Measurements from ENCODE around the gene SRD5A1.
"Not testable (repeated sequence)": the region's sequence is repeated elsewhere in the genome, so short reads cannot be mapped to it uniquely, and the experiment has no call there.

SRD5A1 gene

GRCh38 chr5:6645571-6646362, 12.5 kb downstream of the SRD5A1 start:
- not testable (repeated sequence) for DNase-seq (ENCODE audit: low spot score)

- no peak for DNase-seq (ENCODE audit: low spot score)
Measured at GRCh38 chr5:6649186-6649585, 15.9 kb downstream of the SRD5A1 start.

GRCh38 chr5:6649681-6650080, 16.4 kb downstream of the SRD5A1 start:
- DNase-seq (ENCODE audit: low spot score): no peak

GRCh38 chr5:6652025-6652424, 18.8 kb downstream of the SRD5A1 start:
- no peak for DNase-seq (ENCODE audit: low spot score)

GRCh38 chr5:6655432-6655831, 22.2 kb downstream of the SRD5A1 start:
- no peak for DNase-seq (ENCODE audit: low spot score)

GRCh38 chr5:6656680-6657079, 23.4 kb downstream of the SRD5A1 start:
- no peak for DNase-seq (ENCODE audit: low spot score)

- no peak for DNase-seq (ENCODE audit: low spot score)
Measured at GRCh38 chr5:6659941-6660684, 26.9 kb downstream of the SRD5A1 start.

GRCh38 chr5:6660688-6661087, 27.4 kb downstream of the SRD5A1 start:
- DNase-seq (ENCODE audit: low spot score): no peak

- DNase-seq (ENCODE audit: low spot score): no peak
Measured at GRCh38 chr5:6666762-6667161, 33.5 kb downstream of the SRD5A1 start.

GRCh38 chr5:6667648-6668047, 34.4 kb downstream of the SRD5A1 start:
- no peak for DNase-seq (ENCODE audit: low spot score)

- not testable (repeated sequence) for DNase-seq (ENCODE audit: low spot score)
Measured at GRCh38 chr5:6668717-6669116, 35.5 kb downstream of the SRD5A1 start.

- DNase-seq (ENCODE audit: low spot score): no peak
Measured at GRCh38 chr5:6673031-6673430, 39.8 kb downstream of the SRD5A1 start.

GRCh38 chr5:6673963-6674362, 40.7 kb downstream of the SRD5A1 start:
- no peak for DNase-seq (ENCODE audit: low spot score)

- DNase-seq (ENCODE audit: low spot score): no peak
Measured at GRCh38 chr5:6674421-6674820, 41.2 kb downstream of the SRD5A1 start.

- DNase-seq (ENCODE audit: low spot score): no peak
Measured at GRCh38 chr5:6674886-6675285, 41.6 kb downstream of the SRD5A1 start.

- DNase-seq (ENCODE audit: low spot score): no peak
Measured at GRCh38 chr5:6675784-6676491, 42.7 kb downstream of the SRD5A1 start.

GRCh38 chr5:6676702-6677101, 43.5 kb downstream of the SRD5A1 start:
- DNase-seq (ENCODE audit: low spot score): no peak

- DNase-seq (ENCODE audit: low spot score): no peak
Measured at GRCh38 chr5:6678385-6678784, 45.1 kb downstream of the SRD5A1 start.

- DNase-seq (ENCODE audit: low spot score): no peak
Measured at GRCh38 chr5:6680922-6681321, 47.7 kb downstream of the SRD5A1 start.

GRCh38 chr5:6681682-6682081, 48.4 kb downstream of the SRD5A1 start:
- DNase-seq (ENCODE audit: low spot score): no peak

GRCh38 chr5:6682239-6682638, 49.0 kb downstream of the SRD5A1 start:
- DNase-seq (ENCODE audit: low spot score): no peak

- no peak for DNase-seq (ENCODE audit: low spot score)
Measured at GRCh38 chr5:6683241-6683640, 50.0 kb downstream of the SRD5A1 start.

- no peak for DNase-seq (ENCODE audit: low spot score)
Measured at GRCh38 chr5:6684075-6684474, 50.8 kb downstream of the SRD5A1 start.

Measured in CD4-positive, alpha-beta T cell treated with Interleukin-15 for 4 hours (primary cell).